ENCODE measurements around the gene COL6A6.

- TF ChIP-seq CTCF (IDR thresholded peaks at IDR 0.05; ENCODE audit: poor library complexity) = no peak
- TF ChIP-seq EZH2 (IDR thresholded peaks at IDR 0.05; ENCODE audit: borderline replicate concordance) = no peak
- no peak for TF ChIP-seq EZH2phosphoT487 (IDR thresholded peaks at IDR 0.05; ENCODE audit: low read depth, severe bottlenecking, unreplicated experiment)
Measured at GRCh38 chr3:130528120-130528519, 11.1 kb downstream of the COL6A6 start.
